OCI-LY3 (cell line): Measurements from ENCODE around the gene FILIP1L.

Experiments
- H2AFZ ChIP-seq: fragments of 200-600, 300-600 bp; shearing (Covaris generic); 2 replicates; pipeline ENCODE4 v1.6.0; 2014; ENCODE audit warnings: antibody characterized with exemption, low read depth, low read length
- H3K27ac ChIP-seq: fragments of 200-600, 300-600 bp; sonication (generic); 2 replicates; pipeline ENCODE4 v1.5.1; 2014; ENCODE audit warnings: mild to moderate bottlenecking, low read length, moderate library complexity, mixed read lengths
- H3K27me3 ChIP-seq: fragments of 200-600, 300-600 bp; sonication (generic); 2 replicates; pipeline ENCODE4 v1.6.1; 2014; ENCODE audit warnings: low read depth, low read length, mixed read lengths
- H3K36me3 ChIP-seq: fragments of 200-600, 300-600 bp; sonication (generic); replicated peaks from 2 replicates; pipeline ENCODE3; 2014; ENCODE audit warnings: low read depth, low read length, mixed read lengths
- H3K4me1 ChIP-seq: fragments of 300-600, 200-600 bp; sonication (generic); 2 replicates; pipeline ENCODE4 v1.6.1; 2014; ENCODE audit warnings: low read length, mixed read lengths
- H3K4me2 ChIP-seq: fragments of 200-600, 300-600 bp; sonication (generic); 2 replicates; pipeline ENCODE4 v1.6.1; 2014; ENCODE audit warnings: low read length, mixed read lengths
- H3K4me3 ChIP-seq: fragments of 300-600, 200-600 bp; sonication (generic); 2 replicates; pipeline ENCODE4 v1.5.1; 2014; ENCODE audit warnings: antibody characterized with exemption, mild to moderate bottlenecking, low read length, moderate library complexity
- H3K79me2 ChIP-seq: fragments of 300-600, 200-600 bp; shearing (Covaris generic); 2 replicates; pipeline ENCODE4 v1.6.1; 2014; ENCODE audit warnings: mild to moderate bottlenecking, low read length, mixed read lengths
- H3K9ac ChIP-seq: fragments of 300-600, 200-600 bp; shearing (Covaris generic); 2 replicates; pipeline ENCODE4 v1.6.0; 2014; ENCODE audit warnings: mild to moderate bottlenecking, low read length, moderate library complexity
- H3K9me3 ChIP-seq: fragments of 200-600, 300-600 bp; shearing (Covaris generic); 2 replicates; pipeline ENCODE4 v1.6.1; 2014; ENCODE audit warnings: low read length, mixed read lengths; ENCODE audit not compliant: insufficient read depth
- H4K20me1 ChIP-seq: fragments of 200-600, 300-600 bp; sonication (generic); 2 replicates; pipeline ENCODE4 v1.6.1; 2016; ENCODE audit warnings: low read length, mixed read lengths; ENCODE audit not compliant: insufficient read depth
- CTCF ChIP-seq: fragments of 200-600, 300-600 bp; sonication (generic); IDR thresholded peaks from 2 replicates; pipeline ENCODE4 v1.5.1; 2014; ENCODE audit warnings: antibody characterized with exemption, low read length, low read depth
- EZH2phosphoT487 ChIP-seq: fragments of 200-600 bp; shearing (Covaris generic); IDR thresholded peaks from 2 replicates; pipeline ENCODE4 v1.6.1; 2018; ENCODE audit warnings: antibody characterized with exemption, mixed run types, low read depth

Gene FILIP1L

GRCh38 chr3:100114413-100115030 is at the start of gene FILIP1L:
FILIP1L (minus strand) TSS chr3:100114501.
- H4K20me1 ChIP-seq: no peaks in the 10 kb centered on the region; the same call in 1 of the 2 replicates
- no peak within 1 kb of the TSS for H3K9ac ChIP-seq
- TF ChIP-seq CTCF: no peak
- TF ChIP-seq EZH2phosphoT487: no peak
- no peaks in the 10 kb centered on the region for H3K27me3 ChIP-seq
- H2AFZ ChIP-seq: no peak within 1 kb of the TSS
- H3K27ac ChIP-seq: no peak within 1 kb of the TSS
- H3K4me2 ChIP-seq: no peak within 1 kb of the TSS
- H3K79me2 ChIP-seq: no peaks in the 10 kb centered on the region
- H3K9me3 ChIP-seq: no peaks in the 10 kb centered on the region
- H3K36me3 ChIP-seq: no peaks in the 10 kb centered on the region
- no peak within 1 kb of the TSS for H3K4me3 ChIP-seq
- peaks cover 6% of the 10 kb centered on the region; the same call in 1 of the 2 replicates for H3K4me1 ChIP-seq

- H3K79me2 ChIP-seq: no peaks in the 10 kb centered on the region
- H3K4me3 ChIP-seq: no peak overlapping the region
- H4K20me1 ChIP-seq: no peaks in the 10 kb centered on the region
- H3K27ac ChIP-seq: no peak overlapping the region
- no peaks in the 10 kb centered on the region for H3K27me3 ChIP-seq
- peaks cover 5% of the 10 kb centered on the region for H3K36me3 ChIP-seq
- no peak overlapping the region for H3K9ac ChIP-seq
- no peaks in the 10 kb centered on the region for H3K4me1 ChIP-seq
- no peak overlapping the region for H2AFZ ChIP-seq
- no peak overlapping the region for H3K4me2 ChIP-seq
- H3K9me3 ChIP-seq: no peaks in the 10 kb centered on the region
- no peak for TF ChIP-seq EZH2phosphoT487
- no peak for TF ChIP-seq CTCF
Measured at GRCh38 chr3:100163787-100164186, 49.5 kb upstream of the FILIP1L start.

- H3K79me2 ChIP-seq: no peaks in the 10 kb centered on the region
- H3K4me1 ChIP-seq: no peaks in the 10 kb centered on the region
- peaks cover under 1% of the 10 kb centered on the region; the same call in 1 of the 2 replicates for H3K9me3 ChIP-seq
- H3K36me3 ChIP-seq: peaks cover 8% of the 10 kb centered on the region
- H3K4me2 ChIP-seq: no peak overlapping the region
- H3K27ac ChIP-seq: no peak overlapping the region
- no peaks in the 10 kb centered on the region for H4K20me1 ChIP-seq
- no peak overlapping the region for H2AFZ ChIP-seq
- TF ChIP-seq CTCF (no peak), EZH2phosphoT487 (no peak)
- no peaks in the 10 kb centered on the region for H3K27me3 ChIP-seq
- H3K9ac ChIP-seq: no peak overlapping the region
- no peak overlapping the region for H3K4me3 ChIP-seq
Measured at GRCh38 chr3:100160521-100160920, 46.2 kb upstream of the FILIP1L start.

GRCh38 chr3:100159331-100160153 is 45.2 kb upstream of the FILIP1L start:
- Histone ChIP-seq H3K27me3 (no peaks in the 10 kb centered on the region), H3K79me2 (no peaks in the 10 kb centered on the region), H4K20me1 (no peaks in the 10 kb centered on the region), H3K36me3 (peaks cover 14% of the 10 kb centered on the region), H3K9ac (no peak overlapping the region), H3K27ac (no peak overlapping the region), H3K4me2 (no peak overlapping the region), H3K9me3 (peaks cover 6% of the 10 kb centered on the region; the same call in 1 of the 2 replicates), H2AFZ (no peak overlapping the region), H3K4me1 (no peaks in the 10 kb centered on the region), H3K4me3 (no peak overlapping the region)
- TF ChIP-seq EZH2phosphoT487 (no peak), CTCF (no peak)
